BLaER1 treated with 17β-estradiol and CSF1 and Interleukin-3, amounts not matched to agents 10 nM and 100 nM (cell line): Measurements from ENCODE around the gene ACP4.
A peak's percentile ranks its signal among the peaks of the same experiment; 100 is the strongest.
"Not testable (repeated sequence)": the region's sequence is repeated elsewhere in the genome, so short reads cannot be mapped to it uniquely, and the experiment has no call there.

Experiments used
- H3K27ac ChIP-seq, 11 experiments: shearing (Covaris generic); formaldehyde crosslinking; 2 replicates each; pipeline ENCODE4 v1.8.1; 2022
- H3K27me3 ChIP-seq, 11 experiments: shearing (Covaris generic); formaldehyde crosslinking; 2 replicates each; pipeline ENCODE4 v1.8.1; 2022
- H3K36me3 ChIP-seq, 11 experiments: shearing (Covaris generic); formaldehyde crosslinking; 2 replicates each; pipeline ENCODE4 v1.8.1; 2022
- H3K4me1 ChIP-seq, 10 experiments: shearing (Covaris generic); formaldehyde crosslinking; 2 replicates each; pipeline ENCODE4 v1.8.1; 2022
- H3K4me2 ChIP-seq, 11 experiments: shearing (Covaris generic); formaldehyde crosslinking; 2 replicates each; pipeline ENCODE4 v1.8.1; 2022
- H3K4me3 ChIP-seq, 10 experiments: shearing (Covaris generic); formaldehyde crosslinking; 2 replicates each; pipeline ENCODE4 v1.8.1; 2022
- H3K9ac ChIP-seq, 11 experiments: shearing (Covaris generic); formaldehyde crosslinking; 2 replicates each; pipeline ENCODE4 v1.8.1; 2022
- H3K9me3 ChIP-seq, 11 experiments: shearing (Covaris generic); formaldehyde crosslinking; replicated peaks in 1 of 11; 2 replicates each; pipeline ENCODE4 v1.8.1; 2022
- H4K20me1 ChIP-seq, 11 experiments: shearing (Covaris generic); formaldehyde crosslinking; 2 replicates each; pipeline ENCODE4 v1.8.1; 2022
- Cebpa-rat ChIP-seq, 11 experiments: shearing (Covaris generic); IDR thresholded peaks; 2 replicates each; pipeline ENCODE4 v1.8.1; 2022

Gene ACP4

GRCh38 chr19:50776131-50776530, 14.1 kb upstream of the ACP4 start:
- TF ChIP-seq Cebpa-rat (IDR thresholded peaks at IDR 0.05): no peak
- Histone ChIP-seq H3K9me3 (peaks cover 0 to 23% (median 8%) of the 10 kb centered on the region in 11 experiments; a peak in 14 of 22 replicates), H3K36me3 (no peaks in the 10 kb centered on the region), H3K4me1 (peaks cover 9 to 37% (median 31%) of the 10 kb centered on the region in 10 experiments; a peak in 19 of 20 replicates), H3K27ac (no peak overlapping the region), H3K4me2 (no peak overlapping the region), H3K27me3 (peaks cover 51 to 74% (median 67%) of the 10 kb centered on the region in 11 experiments), H3K4me3 (no peak overlapping the region), H3K9ac (no peak overlapping the region), H4K20me1 (peaks cover 0 to 41% (median 24%) of the 10 kb centered on the region in 11 experiments; a peak in 16 of 22 replicates)

GRCh38 chr19:50777261-50777660, 13.0 kb upstream of the ACP4 start:
- Histone ChIP-seq H3K4me1 (peaks cover 9 to 46% (median 42%) of the 10 kb centered on the region in 10 experiments; a peak in 19 of 20 replicates), H3K36me3 (no peaks in the 10 kb centered on the region), H3K9ac (no peak overlapping the region), H3K27me3 (peaks cover 62 to 86% (median 78%) of the 10 kb centered on the region in 11 experiments), H3K4me3 (peak overlapping the region in 2 of 10 experiments; percentile 10 to 12; a peak in 2 of 20 replicates), H3K9me3 (peaks cover 0 to 22% (median 8%) of the 10 kb centered on the region in 11 experiments; a peak in 14 of 22 replicates), H3K27ac (no peak overlapping the region), H3K4me2 (peak overlapping the region; percentile 73 to 92 (median 84); a peak in 21 of 22 replicates), H4K20me1 (peaks cover 0 to 50% (median 24%) of the 10 kb centered on the region in 11 experiments; a peak in 16 of 22 replicates)
- no peak for TF ChIP-seq Cebpa-rat (IDR thresholded peaks at IDR 0.05)

DNA sequence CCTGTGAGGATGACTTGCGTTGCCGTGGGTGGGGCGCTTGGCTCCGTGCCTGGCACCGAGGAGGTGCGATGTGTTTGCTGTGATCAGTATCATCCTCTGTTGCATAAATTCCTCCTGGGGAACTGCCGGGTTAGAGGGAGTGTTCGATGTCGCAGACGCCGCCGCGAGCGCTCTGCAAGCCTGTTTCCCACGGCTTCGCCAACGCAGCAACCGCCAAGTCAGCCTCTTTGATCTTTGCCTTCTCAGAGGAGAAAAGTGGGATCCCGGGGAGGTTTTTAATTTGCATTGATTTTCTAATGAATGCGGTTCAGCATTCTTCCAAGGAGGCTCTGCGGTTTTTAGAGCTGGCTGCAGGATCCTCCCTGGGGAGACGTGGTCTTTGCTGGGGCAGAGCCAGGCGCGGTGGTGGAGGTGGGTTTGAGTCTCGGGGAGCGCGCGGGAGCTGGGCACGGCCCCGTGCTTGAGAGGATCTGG, 12.3 kb upstream of the ACP4 start:
- Histone ChIP-seq H3K27ac (no peak overlapping the region), H3K9ac (no peak overlapping the region), H3K4me3 (peak overlapping the region in 6 of 10 experiments; percentile 10 to 60 (median 28); a peak in 12 of 20 replicates), H3K27me3 (peaks cover 68 to 92% (median 84%) of the 10 kb centered on the region in 11 experiments), H3K4me1 (peaks cover 9 to 52% (median 48%) of the 10 kb centered on the region in 10 experiments; a peak in 19 of 20 replicates), H3K9me3 (peaks cover 0 to 16% (median 7%) of the 10 kb centered on the region in 11 experiments; a peak in 14 of 22 replicates), H3K36me3 (no peaks in the 10 kb centered on the region), H4K20me1 (peaks cover 0 to 55% (median 24%) of the 10 kb centered on the region in 11 experiments; a peak in 16 of 22 replicates), H3K4me2 (peak overlapping the region; percentile 73 to 92 (median 84))
- no peak for TF ChIP-seq Cebpa-rat (IDR thresholded peaks at IDR 0.05)

DNA sequence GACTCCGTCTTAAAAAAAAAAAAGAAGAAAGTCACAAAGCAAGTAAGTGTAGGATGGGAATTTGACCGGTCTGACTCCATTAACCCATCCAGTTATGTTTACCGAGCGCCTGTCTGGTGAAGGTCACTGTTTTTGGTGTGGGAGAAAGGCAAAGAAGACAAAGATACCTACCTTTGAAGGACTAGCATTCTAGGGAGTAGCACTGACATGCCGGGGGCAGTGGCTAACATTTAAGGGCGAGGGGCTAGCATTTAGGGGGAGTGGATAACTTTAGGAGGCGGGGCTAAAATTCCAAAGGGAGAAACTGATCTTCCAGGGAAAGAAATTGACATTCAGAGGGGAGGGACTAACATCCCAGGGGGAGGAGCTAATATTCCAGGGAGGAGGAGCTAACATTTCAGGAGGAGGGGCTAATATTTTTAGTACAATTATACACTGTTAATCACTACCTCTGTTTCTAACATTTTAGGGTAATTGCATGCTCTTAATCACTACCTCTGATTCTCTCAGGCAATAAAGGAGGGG, 11.2 kb upstream of the ACP4 start:
- Histone ChIP-seq H3K4me2 (no peak overlapping the region), H4K20me1 (peaks cover 0 to 62% (median 24%) of the 10 kb centered on the region in 11 experiments; a peak in 16 of 22 replicates), H3K4me3 (no peak overlapping the region), H3K9me3 (peaks cover 0 to 16% (median 7%) of the 10 kb centered on the region in 11 experiments; a peak in 13 of 22 replicates), H3K4me1 (peaks cover 13 to 62% (median 55%) of the 10 kb centered on the region in 10 experiments), H3K9ac (no peak overlapping the region), H3K27me3 (peaks cover 70 to 94% (median 90%) of the 10 kb centered on the region in 11 experiments), H3K27ac (no peak overlapping the region), H3K36me3 (no peaks in the 10 kb centered on the region)
- no peak for TF ChIP-seq Cebpa-rat (IDR thresholded peaks at IDR 0.05)

GRCh38 chr19:50779504-50780457, 10.4 kb upstream of the ACP4 start:
- peaks cover 13 to 65% (median 55%) of the 10 kb centered on the region in 10 experiments for H3K4me1 ChIP-seq
- no peak overlapping the region for H3K4me3 ChIP-seq
- TF ChIP-seq Cebpa-rat (IDR thresholded peaks at IDR 0.05): no peak
- H3K27ac ChIP-seq: no peak overlapping the region
- H3K4me2 ChIP-seq: peak overlapping the region in 9 of 11 experiments; percentile 8 to 86 (median 64); a peak in 11 of 22 replicates
- H3K9me3 ChIP-seq: peaks cover 0 to 16% (median 7%) of the 10 kb centered on the region in 11 experiments; a peak in 13 of 22 replicates
- H3K27me3 ChIP-seq: peaks cover 70 to 86% (median 85%) of the 10 kb centered on the region in 11 experiments
- no peak overlapping the region for H3K9ac ChIP-seq
- peaks cover 0 to 62% (median 24%) of the 10 kb centered on the region in 11 experiments; a peak in 16 of 22 replicates for H4K20me1 ChIP-seq
- H3K36me3 ChIP-seq: no peaks in the 10 kb centered on the region

DNA sequence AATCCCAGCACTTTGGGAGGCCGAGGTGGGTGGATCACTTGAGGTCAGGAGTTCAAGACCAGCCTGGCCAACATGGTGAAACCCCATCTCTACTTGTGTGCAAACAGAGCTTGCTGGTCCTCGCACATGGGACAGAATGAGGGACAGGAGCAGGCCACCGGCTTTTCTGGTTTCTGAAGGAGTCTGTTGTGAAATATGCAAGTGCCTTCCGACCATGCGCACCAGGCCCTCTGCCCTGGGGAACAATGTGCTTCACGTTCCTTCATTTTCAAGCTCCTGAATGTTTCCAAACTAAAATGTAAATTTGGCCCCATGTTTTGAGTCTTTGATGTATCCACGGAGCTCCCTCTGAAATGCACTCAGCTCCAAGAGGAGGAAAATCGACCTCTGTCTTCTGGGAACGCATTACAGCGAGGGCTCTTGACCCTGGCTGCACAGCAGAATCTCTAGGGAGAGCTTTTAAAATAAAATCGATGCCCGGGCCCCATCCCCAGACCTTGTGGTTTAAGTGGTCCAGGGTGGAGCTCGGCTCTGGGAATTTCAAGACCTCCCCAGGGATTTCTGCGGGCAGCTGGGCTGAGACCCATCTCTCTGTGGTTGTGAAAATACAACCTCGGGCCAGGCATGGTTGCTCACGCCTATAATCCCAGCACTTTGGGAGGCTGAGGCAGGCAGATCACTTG, 9.3 kb upstream of the ACP4 start:
- peaks cover 70 to 75% (median 75%) of the 10 kb centered on the region in 11 experiments for H3K27me3 ChIP-seq
- peaks cover 0 to 16% (median 7%) of the 10 kb centered on the region in 11 experiments; a peak in 13 of 22 replicates for H3K9me3 ChIP-seq
- H3K4me3 ChIP-seq: no peak overlapping the region
- peaks cover 13 to 65% (median 55%) of the 10 kb centered on the region in 10 experiments for H3K4me1 ChIP-seq
- H3K27ac ChIP-seq: no peak overlapping the region
- H3K4me2 ChIP-seq: peak overlapping the region in 9 of 11 experiments; percentile 39 to 86 (median 64); a peak in 18 of 22 replicates
- peaks cover 0 to 62% (median 24%) of the 10 kb centered on the region in 11 experiments; a peak in 16 of 22 replicates for H4K20me1 ChIP-seq
- no peak; a peak in 1 of 22 replicates for TF ChIP-seq Cebpa-rat (IDR thresholded peaks at IDR 0.05)
- no peaks in the 10 kb centered on the region for H3K36me3 ChIP-seq
- no peak overlapping the region for H3K9ac ChIP-seq

- Histone ChIP-seq H4K20me1 (peaks cover 0 to 47% (median 15%) of the 10 kb centered on the region in 11 experiments; a peak in 13 of 22 replicates), H3K4me2 (peak overlapping the region in 3 of 11 experiments; percentile 24 to 36 (median 32); a peak in 4 of 22 replicates), H3K27me3 (peaks cover 42 to 46% (median 46%) of the 10 kb centered on the region in 11 experiments), H3K4me1 (peaks cover 4 to 47% (median 38%) of the 10 kb centered on the region in 10 experiments)
- not testable (repeated sequence) for H3K27ac ChIP-seq, H3K4me3 ChIP-seq, H3K36me3 ChIP-seq, H3K9ac ChIP-seq, H3K9me3 ChIP-seq
Measured at GRCh38 chr19:50783848-50784152, 6.4 kb upstream of the ACP4 start.

DNA sequence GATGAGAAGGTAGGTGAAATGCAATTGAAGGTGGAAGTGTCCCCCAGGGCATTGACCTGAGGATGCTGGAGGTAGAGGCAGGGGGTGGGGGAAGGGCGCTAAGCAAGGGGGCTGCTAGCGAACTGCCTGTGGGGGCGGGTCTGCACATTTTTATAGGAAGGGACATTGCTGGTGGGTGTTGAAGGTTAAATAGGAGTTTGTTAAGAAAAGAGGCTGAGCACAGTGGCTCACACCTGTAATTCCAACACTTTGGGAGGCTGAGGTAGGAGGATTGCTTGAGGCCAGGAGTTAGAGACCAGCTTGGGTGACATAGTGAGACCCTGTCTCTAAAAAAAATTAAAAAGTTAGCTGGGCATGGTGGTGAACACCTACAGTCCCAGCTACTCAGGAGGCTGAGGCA, 5.5 kb upstream of the ACP4 start:
- Histone ChIP-seq H3K27ac (no peak overlapping the region), H3K4me2 (no peak overlapping the region), H3K27me3 (peaks cover 33 to 37% (median 37%) of the 10 kb centered on the region in 11 experiments), H4K20me1 (peaks cover 0 to 38% (median 15%) of the 10 kb centered on the region in 11 experiments; a peak in 12 of 22 replicates), H3K9me3 (no peaks in the 10 kb centered on the region), H3K9ac (no peak overlapping the region), H3K4me1 (peaks cover 4 to 46% (median 36%) of the 10 kb centered on the region in 10 experiments), H3K36me3 (no peaks in the 10 kb centered on the region), H3K4me3 (no peak overlapping the region)
- no peak for TF ChIP-seq Cebpa-rat (IDR thresholded peaks at IDR 0.05)
